MM.1S (cell line): ENCODE results near the gene CCL7.

Experiments
- DNase-seq: peaks from one replicate; pipeline ENCODE4 v3.0.0-alpha.2; 2015
- H2AFZ ChIP-seq: fragments of 300-600 bp; sonication (generic); 2 replicates; pipeline ENCODE4 v1.6.0; 2016; ENCODE audit warnings: antibody characterized with exemption, low read length
- H3F3A ChIP-seq: fragments of 300-600 bp; sonication (generic); 2 replicates; pipeline ENCODE4 v1.6.1; 2016; ENCODE audit warnings: mild to moderate bottlenecking, antibody characterized with exemption, low read length, moderate library complexity, mixed read lengths; ENCODE audit not compliant: insufficient read depth
- H3K27ac ChIP-seq: fragments of 300-600 bp; sonication (generic); 2 replicates; pipeline ENCODE4 v1.5.1; 2016; ENCODE audit warnings: mild to moderate bottlenecking, low read length
- H3K27me3 ChIP-seq: fragments of 300-600 bp; sonication (generic); replicated peaks from 2 replicates; pipeline ENCODE4 v1.6.0; 2016; ENCODE audit warnings: low read length; ENCODE audit not compliant: insufficient read depth
- H3K36me3 ChIP-seq: fragments of 300-600 bp; sonication (generic); replicated peaks from 2 replicates; pipeline ENCODE4 v1.6.1; 2016; ENCODE audit warnings: mild to moderate bottlenecking, low read length, mixed read lengths; ENCODE audit not compliant: insufficient read depth
- H3K4me1 ChIP-seq: fragments of 300-600 bp; sonication (generic); 2 replicates; pipeline ENCODE4 v1.6.1; 2016; ENCODE audit warnings: low read length, mixed read lengths
- H3K4me2 ChIP-seq: fragments of 300-600 bp; sonication (generic); 2 replicates; pipeline ENCODE4 v1.6.0; 2016; ENCODE audit warnings: low read depth, low read length
- H3K4me3 ChIP-seq: fragments of 300-600 bp; sonication (generic); 2 replicates; pipeline ENCODE4 v1.5.1; 2016; ENCODE audit warnings: low read length, mixed read lengths
- H3K79me2 ChIP-seq: fragments of 300-600 bp; sonication (generic); 2 replicates; pipeline ENCODE4 v1.6.1; 2016; ENCODE audit warnings: mixed run types, low read length, mixed read lengths
- H3K9ac ChIP-seq: fragments of 300-600 bp; sonication (generic); 2 replicates; pipeline ENCODE4 v1.6.1; 2016; ENCODE audit warnings: low read length, mixed read lengths
- H3K9me2 ChIP-seq: fragments of 300-600 bp; sonication (generic); replicated peaks from 2 replicates; pipeline ENCODE4 v1.6.1; 2016; ENCODE audit warnings: mild to moderate bottlenecking, low read length, mixed read lengths; ENCODE audit not compliant: insufficient read depth
- H3K9me3 ChIP-seq: fragments of 300-600 bp; sonication (generic); replicated peaks from 2 replicates; pipeline ENCODE4 v1.6.1; 2016; ENCODE audit warnings: mild to moderate bottlenecking, low read length, mixed read lengths; ENCODE audit not compliant: insufficient read depth
- H4K20me1 ChIP-seq: fragments of 300-600 bp; sonication (generic); 2 replicates; pipeline ENCODE4 v1.6.1; 2016; ENCODE audit warnings: mild to moderate bottlenecking, low read length, moderate library complexity, mixed read lengths; ENCODE audit not compliant: insufficient read depth
- EZH2 ChIP-seq: fragments of 300-600 bp; sonication (generic); optimal IDR thresholded peaks from 2 replicates; pipeline ENCODE3; 2017; ENCODE audit warnings: low read depth, mild to moderate bottlenecking, antibody characterized with exemption, low read length, mixed read lengths
- EZH2phosphoT487 ChIP-seq: fragments of 300-600 bp; sonication (generic); IDR thresholded peaks from 2 replicates; pipeline ENCODE4 v1.6.1; 2018; ENCODE audit warnings: antibody characterized with exemption, low read length
- TF ChIP-seq, protein P1 (sequence below): fragments of 300-600 bp; sonication (generic); IDR thresholded peaks from 2 replicates; pipeline ENCODE4 v1.5.1; 2016; ENCODE audit warnings: antibody characterized with exemption, low read length, mixed read lengths

Gene CCL7

DNA sequence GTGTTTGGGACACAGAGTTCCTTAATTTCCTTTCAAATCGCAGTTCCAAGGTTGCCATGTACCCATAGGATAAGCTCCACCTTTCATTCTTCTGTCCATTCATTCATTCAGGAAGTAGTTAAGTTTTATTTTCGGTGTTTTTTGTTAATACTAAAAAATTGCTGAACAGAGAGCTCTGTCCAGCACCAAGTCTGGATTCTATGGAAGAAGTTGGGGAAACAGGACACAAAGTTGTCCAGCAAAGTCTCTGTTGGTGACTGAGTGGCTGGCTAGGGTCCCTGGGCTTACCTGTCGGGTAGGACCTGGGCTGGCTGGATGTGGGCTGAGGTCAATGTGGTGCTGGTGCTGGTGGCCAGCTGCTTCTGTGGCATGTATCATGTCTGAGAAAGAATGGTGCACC, 32.6 kb upstream of the CCL7 start:
- Histone ChIP-seq H3K79me2 (no peaks in the 10 kb centered on the region), H3K9ac (no peak overlapping the region), H3K9me2 (no peaks in the 10 kb centered on the region), H3K9me3 (no peaks in the 10 kb centered on the region), H3K27ac (no peak overlapping the region), H3K4me3 (no peak overlapping the region), H4K20me1 (no peaks in the 10 kb centered on the region), H3K27me3 (no peaks in the 10 kb centered on the region), H3F3A (no peaks in the 10 kb centered on the region), H3K4me2 (no peak overlapping the region), H3K36me3 (no peaks in the 10 kb centered on the region), H2AFZ (no peak overlapping the region), H3K4me1 (no peaks in the 10 kb centered on the region)
- TF ChIP-seq EZH2 (no peak), EZH2phosphoT487 (no peak)
- TF ChIP-seq, protein P1, sequence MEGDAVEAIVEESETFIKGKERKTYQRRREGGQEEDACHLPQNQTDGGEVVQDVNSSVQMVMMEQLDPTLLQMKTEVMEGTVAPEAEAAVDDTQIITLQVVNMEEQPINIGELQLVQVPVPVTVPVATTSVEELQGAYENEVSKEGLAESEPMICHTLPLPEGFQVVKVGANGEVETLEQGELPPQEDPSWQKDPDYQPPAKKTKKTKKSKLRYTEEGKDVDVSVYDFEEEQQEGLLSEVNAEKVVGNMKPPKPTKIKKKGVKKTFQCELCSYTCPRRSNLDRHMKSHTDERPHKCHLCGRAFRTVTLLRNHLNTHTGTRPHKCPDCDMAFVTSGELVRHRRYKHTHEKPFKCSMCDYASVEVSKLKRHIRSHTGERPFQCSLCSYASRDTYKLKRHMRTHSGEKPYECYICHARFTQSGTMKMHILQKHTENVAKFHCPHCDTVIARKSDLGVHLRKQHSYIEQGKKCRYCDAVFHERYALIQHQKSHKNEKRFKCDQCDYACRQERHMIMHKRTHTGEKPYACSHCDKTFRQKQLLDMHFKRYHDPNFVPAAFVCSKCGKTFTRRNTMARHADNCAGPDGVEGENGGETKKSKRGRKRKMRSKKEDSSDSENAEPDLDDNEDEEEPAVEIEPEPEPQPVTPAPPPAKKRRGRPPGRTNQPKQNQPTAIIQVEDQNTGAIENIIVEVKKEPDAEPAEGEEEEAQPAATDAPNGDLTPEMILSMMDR = no peak
- DNase-seq = no peak

DNA sequence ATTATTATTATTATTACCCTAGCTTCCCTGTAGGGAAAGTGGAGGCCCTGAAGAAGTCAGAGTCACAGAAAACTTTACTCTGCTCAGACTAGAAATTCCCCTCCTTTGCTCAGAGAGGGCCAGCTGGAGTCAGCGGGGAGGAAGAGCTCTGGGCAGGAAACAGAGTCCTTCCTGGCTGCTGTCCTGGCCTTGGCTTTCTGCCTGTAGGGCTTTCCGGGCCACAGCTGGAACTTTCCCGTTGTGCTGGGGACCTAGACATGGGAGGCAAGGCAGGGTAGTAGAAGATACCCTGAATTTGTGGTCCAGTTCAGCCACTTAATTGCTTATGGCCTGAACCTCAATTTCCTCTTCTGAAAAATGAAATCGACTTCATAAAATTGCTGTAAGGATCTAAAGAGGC, 29.0 kb upstream of the CCL7 start:
- Histone ChIP-seq H3K9me2 (no peaks in the 10 kb centered on the region), H3K27me3 (no peaks in the 10 kb centered on the region), H3K4me2 (no peak overlapping the region), H3F3A (no peaks in the 10 kb centered on the region), H3K27ac (no peak overlapping the region), H3K36me3 (no peaks in the 10 kb centered on the region), H3K4me1 (no peaks in the 10 kb centered on the region), H3K4me3 (no peak overlapping the region), H3K9ac (no peak overlapping the region), H3K9me3 (no peaks in the 10 kb centered on the region), H2AFZ (no peak overlapping the region), H3K79me2 (no peaks in the 10 kb centered on the region), H4K20me1 (no peaks in the 10 kb centered on the region)
- TF ChIP-seq, protein P1 = no peak
- no peak for TF ChIP-seq EZH2phosphoT487
- no peak for DNase-seq

DNA sequence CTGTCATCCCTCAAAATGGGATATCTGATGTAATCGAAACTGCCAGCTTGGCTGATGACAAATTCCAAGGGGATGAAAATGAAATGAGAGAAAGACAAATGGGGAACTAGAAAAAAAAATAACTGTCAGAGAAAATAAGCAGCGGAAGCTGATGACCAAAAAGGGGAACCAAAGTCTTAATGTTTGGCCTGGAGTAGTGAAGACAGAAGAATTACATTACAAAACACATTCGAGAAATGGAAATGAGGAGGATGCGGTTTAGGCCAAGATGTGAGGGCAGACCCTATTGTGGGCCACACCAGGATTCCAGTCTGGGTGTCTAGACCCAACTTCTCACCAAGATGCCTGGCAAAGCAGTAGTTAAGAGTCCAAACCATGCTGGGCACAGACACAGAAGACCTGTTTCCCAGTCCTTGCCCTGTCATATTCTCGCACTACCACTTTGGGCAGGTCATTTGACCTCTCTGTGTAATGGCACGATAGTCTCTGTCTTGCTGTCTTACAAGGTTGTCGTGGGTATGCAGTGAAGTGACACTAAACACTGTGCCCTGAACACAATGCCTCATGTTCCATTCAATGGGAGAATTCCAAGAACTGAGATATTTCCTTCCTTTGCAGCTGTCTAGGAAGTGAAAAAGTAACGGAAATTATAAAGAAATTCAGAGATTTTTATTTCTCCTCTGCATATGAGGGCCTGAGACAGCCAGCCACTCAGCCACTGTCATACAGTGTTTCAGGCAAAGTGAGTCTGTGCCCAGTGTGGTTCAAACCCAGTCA, 27.2 kb upstream of the CCL7 start:
- no peak overlapping the region for H3K4me3 ChIP-seq
- no peaks in the 10 kb centered on the region for H3K27me3 ChIP-seq
- no peaks in the 10 kb centered on the region for H3K79me2 ChIP-seq
- H3K9ac ChIP-seq = no peak overlapping the region
- no peaks in the 10 kb centered on the region for H4K20me1 ChIP-seq
- no peaks in the 10 kb centered on the region for H3K36me3 ChIP-seq
- no peaks in the 10 kb centered on the region for H3F3A ChIP-seq
- no peak overlapping the region for H3K27ac ChIP-seq
- TF ChIP-seq EZH2 (no peak), EZH2phosphoT487 (no peak)
- TF ChIP-seq, protein P1 = no peak
- no peaks in the 10 kb centered on the region for H3K4me1 ChIP-seq
- no peak overlapping the region for H3K4me2 ChIP-seq
- DNase-seq = no peak
- no peak overlapping the region for H2AFZ ChIP-seq
- no peaks in the 10 kb centered on the region for H3K9me2 ChIP-seq
- no peaks in the 10 kb centered on the region for H3K9me3 ChIP-seq
